ENCODE measurements around the gene UNC13A.

UNC13A gene

DNA sequence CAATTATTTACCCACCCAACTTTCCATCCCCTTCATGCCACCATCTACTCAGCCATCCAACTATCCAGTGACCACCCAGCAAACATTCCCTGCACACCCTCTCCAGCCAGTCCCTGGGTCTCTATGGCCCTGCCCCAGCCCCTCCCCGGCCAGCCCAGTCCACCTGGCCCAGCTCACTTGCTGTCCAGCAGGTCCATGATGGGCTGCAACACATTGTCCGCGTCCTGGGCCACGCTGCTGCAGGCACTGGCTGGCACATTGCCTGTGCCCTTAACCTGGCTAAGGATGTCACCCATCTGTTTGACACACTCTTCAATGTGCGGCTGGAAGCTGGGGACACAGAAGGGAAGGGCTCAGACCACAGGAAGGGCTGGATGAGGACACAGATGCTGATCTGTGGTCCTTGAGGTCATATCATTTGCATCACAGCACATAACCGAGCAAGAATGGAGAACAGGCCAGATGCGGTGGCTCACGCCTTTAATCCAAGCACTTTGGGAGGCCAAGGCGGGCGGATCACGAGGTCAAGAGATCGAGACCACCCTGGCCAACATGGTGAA, 61.6 kb downstream of the UNC13A start:
- no peak for DNase-seq (ENCODE audit: low read depth)

GRCh38 chr19:17625980-17626379, 62.2 kb downstream of the UNC13A start:
- no peak for DNase-seq (ENCODE audit: low read depth)

- DNase-seq (ENCODE audit: low read depth): no peak
Measured at GRCh38 chr19:17625043-17625442, 63.1 kb downstream of the UNC13A start.

DNA sequence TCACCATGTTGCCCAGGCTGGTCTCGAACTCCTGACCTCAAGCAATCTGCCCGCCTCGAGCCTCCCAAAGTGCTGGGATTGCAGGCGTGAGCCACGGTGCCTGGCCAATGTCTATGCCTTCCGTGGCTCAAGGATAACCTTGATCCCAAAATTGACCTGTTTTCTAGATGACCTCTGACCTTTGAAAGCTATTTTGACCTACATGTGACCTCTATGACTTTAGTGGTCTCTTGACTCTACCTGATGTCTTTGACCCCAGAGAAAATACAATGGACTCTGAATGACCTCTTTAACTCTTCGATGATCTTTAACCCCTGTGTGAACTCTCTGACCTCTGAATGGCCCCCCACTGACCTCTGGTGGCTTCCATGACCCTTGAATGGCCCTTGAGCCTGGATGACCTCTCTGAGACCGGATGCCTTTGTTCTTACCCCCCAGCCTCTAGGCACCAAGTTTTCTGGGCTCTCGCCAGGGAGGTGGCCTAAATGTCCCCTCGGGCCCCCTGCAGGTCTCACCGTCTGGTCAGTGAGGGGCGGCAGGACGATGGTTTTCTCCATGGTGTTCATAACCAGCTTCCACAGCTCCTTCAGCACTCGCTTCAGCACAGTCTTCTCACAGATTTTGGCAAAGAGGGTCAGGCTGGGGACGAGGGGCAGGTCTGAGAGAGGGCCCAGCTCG, 63.7 kb downstream of the UNC13A start:
- DNase-seq (ENCODE audit: low read depth): no peak

DNA sequence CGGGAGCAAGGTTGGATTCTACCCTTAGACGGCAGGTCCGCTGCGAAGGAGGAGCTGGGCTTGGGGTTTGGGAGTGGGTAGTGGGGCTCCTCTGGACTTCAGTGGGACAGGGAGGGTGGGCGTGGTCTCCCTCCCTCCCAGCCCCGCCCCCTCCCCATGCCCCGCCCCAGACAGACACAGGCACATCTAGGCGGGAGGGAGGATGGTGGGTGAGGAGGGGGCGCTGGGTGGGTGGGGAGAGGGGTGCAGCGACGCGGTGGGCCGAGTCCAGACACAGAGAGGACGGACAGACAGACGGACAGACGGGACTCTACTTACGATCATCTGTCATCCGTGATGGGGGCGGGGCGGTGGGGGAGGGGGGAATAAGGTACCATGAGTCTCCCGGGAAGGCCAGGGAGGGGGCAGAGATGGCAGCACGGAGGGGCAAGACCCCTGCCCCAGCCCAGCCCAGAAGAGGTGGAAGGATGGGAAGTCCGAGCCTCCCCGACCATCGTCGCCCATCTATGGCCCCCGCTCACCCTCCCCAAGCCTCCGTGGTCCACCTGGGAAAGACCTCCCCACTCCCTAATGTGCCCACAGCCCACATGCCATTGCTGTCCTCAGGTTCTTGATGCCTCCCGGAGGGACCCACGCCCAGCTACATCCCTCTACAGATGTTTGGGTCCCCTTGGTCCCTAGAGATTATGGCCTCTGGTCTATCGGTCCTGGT, 64.8 kb downstream of the UNC13A start:
- no peak for DNase-seq (ENCODE audit: low read depth)

GRCh38 chr19:17620696-17621095, 67.5 kb downstream of the UNC13A start:
- DNase-seq (ENCODE audit: low read depth): no peak

DNA sequence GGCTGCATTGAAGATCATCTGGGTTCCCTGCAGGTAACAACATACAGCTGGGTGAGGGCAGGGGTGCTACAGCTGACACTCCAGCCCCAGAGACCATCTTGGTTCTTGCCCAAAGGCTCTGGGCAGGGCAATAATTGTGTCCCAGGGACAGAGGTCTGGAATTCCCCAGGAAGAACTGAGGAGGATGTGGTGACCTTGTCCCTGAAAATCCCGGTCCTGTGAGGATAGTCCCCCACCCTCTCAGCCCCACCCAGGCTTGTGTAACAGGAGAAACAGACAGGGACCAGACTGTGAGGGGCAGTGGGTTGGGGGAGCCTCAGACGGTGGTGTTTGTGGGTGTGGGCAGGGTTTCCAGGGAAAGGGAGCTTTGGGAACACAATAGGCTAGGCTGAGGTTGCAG, 69.2 kb downstream of the UNC13A start:
- no peak for DNase-seq (ENCODE audit: low read depth)

DNA sequence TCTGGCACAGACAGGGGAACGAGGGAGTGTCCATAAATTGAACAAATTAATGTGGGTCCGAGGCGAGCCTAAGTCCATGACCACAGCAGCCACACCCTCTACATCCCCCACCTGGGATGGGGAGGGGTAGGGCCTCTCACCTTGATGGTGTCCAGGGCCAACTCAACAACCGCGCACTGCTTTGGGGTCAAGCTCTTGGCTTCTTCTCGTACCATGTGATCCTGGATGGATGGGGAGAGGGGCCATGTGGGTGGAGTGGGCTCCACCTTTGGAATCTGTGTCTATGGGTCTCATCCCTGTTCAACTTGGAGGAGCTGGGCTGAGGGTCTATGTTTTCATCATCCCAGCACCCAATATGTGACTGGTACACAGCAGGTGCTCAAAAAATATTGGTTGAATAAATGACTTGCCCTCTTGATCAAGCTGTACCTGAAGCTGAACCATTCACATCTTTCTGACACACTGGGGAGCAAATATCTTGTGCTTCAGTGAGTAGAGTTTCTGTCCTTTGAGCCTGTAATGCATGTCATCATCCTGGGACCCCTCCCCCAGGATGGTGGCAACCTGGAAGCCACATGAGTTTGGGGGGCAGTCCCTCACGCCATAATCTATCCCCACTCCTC, 69.8 kb downstream of the UNC13A start:
- no peak for DNase-seq (ENCODE audit: low read depth)

DNA sequence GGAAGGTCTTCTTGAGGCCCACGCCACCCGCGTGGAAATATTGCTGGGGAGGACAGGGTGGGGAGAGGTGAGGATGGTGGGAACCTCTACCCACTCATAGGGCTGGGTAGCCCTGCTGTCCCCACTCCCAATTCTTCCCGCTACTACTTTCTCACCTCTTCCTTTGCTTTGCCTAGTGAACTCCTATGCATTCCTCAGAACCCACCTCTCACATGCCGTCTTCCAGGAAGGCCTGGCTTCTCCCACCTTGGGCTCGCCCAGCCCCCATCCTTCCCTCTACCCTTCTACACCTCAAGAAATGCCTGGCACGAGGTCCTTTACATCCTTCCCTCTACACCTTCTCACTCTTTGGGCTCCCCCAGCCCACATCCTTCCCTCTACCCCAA, 70.4 kb downstream of the UNC13A start:
- no peak for DNase-seq (ENCODE audit: low read depth)

DNA sequence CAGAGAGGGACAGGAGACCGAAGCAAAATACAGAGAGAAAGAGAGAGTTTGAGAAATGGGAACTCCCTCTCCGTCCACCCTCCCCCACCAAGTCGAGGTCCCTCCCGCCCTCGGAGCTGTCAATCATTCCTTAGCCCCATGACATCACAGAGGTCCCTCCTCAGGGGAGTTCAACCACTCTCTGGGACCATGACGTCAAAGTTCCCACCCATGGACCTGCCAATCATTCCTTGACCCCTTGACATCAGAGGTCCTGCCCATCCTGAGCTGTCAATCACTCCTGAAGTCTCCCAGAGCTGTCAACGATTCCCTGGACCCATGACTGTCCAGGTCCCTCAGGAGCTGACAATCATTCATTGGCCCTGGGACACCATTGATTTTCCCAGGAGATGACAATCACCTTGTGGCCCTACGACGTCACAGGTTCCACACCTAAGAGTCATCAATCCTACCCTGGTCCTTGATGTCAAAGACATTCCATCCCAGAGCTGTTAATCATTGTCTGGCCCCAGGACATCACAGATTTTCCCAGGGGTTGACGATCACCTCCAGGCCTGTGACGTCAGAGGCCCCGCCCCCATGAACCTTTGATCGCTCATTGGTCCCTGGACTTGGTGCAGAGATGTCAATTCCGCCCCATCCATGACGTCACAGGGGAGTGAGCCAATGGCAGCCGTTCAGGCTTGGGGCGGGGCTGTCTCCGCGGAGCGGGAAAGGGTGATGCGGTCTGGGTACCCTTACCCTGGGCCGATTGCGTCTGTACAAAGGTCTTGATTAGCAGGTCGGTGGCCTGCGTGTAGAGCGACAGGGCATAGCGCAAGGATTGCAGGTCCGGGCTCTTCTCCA, 71.0 kb downstream of the UNC13A start:
- DNase-seq (ENCODE audit: low read depth): no peak

DNA sequence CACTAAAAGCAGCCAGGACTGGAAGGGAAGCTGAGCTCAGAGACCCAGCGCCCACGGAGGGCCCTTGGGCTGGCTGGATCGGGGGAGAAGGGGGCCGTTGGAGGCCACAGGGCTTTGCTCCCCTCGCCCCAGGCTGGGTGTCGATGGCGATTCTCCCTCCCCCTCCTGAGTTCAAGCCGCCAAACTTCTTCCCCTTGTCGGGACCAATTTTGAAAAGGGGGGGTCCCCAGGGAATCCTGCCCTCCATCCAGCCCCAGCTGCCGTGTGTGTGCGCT, 71.5 kb downstream of the UNC13A start:
- DNase-seq (ENCODE audit: low read depth): no peak

GRCh38 chr19:17615889-17616685, 72.1 kb downstream of the UNC13A start:
- DNase-seq (ENCODE audit: low read depth): no peak

GRCh38 chr19:17614476-17614875, 73.7 kb downstream of the UNC13A start:
- DNase-seq (ENCODE audit: low read depth): no peak

DNA sequence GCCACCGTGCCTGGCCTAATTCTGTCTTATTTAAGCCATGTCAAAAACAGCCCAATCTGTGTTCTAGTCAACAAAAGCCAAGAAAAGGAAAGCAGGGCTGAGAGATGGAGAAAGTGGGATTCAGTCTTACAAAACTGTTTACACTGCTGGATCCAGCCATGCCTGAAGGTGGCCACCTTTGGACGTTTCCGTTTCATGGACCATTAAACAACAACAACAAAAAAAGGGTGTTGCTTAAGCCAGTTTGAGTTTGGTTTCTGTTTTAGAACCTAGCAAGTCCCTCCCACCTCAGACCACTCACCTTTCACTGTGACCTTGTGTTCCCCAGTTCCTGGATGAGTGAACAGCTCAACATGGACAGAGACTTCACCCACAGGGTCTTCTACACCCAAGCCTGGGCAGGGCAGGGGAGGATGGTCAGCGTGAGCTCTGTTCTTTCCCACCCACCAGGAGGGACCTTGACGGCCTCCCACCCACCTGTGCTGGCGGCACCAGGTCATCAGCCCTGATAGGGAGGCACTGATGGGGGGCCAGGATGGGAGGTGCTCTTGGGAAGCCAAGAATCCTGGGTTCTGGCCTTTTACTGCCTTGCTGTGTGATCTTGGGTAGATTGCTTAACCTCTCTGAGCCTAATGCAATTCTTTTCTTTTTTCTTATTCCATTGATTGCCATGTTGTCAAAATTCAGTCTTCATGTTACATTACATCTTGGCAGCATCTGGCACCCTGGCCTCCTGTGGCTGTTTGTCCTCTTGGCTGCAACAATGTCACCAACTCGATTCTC, 76.5 kb downstream of the UNC13A start:
- DNase-seq (ENCODE audit: low read depth): no peak

DNA sequence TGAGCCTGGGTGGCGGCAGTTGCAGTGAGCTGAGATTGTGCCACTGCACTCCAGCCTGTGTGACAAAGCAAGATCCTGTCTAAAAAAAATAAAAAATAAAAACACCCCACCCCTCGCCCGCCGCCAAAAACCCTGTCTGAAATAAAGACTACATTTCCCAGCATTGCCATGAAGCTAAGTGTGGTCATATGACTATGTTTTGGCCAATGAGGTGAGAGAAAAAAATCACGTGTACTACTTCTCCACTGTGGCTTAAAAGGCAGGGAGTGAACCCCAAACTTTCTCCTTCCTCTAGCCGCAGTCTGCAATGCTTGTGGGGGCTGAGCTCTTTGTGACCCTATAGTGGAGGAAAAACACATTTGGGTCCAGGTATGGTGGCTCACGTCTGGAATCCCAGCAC, 77.8 kb downstream of the UNC13A start:
- no peak for DNase-seq (ENCODE audit: low read depth)

- no peak for DNase-seq (ENCODE audit: low read depth)
Measured at GRCh38 chr19:17607936-17608335, 80.2 kb downstream of the UNC13A start.

GRCh38 chr19:17606590-17607185, 81.5 kb downstream of the UNC13A start:
- no peak for DNase-seq (ENCODE audit: low read depth)

DNA sequence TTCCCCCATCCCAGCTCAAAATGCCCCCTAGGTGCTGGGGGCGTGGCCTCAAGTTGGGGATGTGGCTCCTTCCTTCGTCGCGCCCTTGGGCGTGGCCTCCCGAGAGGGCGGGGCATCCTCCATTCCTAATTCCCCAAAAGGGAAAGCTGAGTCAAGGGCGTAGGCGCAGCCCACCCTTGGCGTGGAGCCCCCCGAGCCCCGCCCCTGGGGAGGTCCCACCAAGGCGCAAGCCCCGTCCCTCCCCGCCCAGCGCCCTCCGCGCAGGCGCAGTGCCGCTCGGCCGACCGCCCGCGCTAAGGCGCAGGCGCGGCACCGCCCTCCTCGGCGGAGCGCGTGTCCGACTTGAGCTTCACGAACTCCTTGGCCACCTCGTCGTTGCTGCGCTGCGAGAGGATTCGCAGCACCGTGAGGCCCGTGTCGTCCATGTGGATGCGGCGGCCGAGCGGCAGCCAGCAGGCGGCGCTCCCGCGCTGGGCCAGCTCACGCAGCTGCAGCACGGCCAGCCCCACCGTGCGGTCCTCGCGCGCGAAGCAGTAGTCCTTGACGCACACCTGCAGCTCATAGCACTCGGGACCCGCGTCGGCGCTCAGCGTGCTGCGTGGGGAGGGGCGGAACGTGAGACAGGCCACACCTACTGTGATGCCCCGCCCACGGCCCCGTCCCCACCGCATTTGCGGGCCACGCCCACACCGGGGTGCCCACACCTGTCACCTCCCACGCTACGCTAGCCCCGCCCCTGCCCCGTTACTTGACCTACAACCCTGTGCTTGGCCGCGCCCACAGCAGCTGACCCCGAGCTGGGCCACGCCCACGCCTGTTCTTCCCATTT, 82.2 kb downstream of the UNC13A start:
- peak; percentile 66 for DNase-seq (ENCODE audit: low read depth)

- DNase-seq (ENCODE audit: low read depth): no peak
Measured at GRCh38 chr19:17605117-17605516, 83.0 kb downstream of the UNC13A start.

Data from activated T-helper 1 cell treated with Interleukin-2 at 50 U/mL for 16 hours (primary cell).